Cardiac muscle cell (in vitro differentiated cells and primary cell): ENCODE data around the gene METTL1. TPM values are rescaled to one million over a fixed set of nuclear protein-coding genes. Genes with fewer than 3 reads are reported as not detected.
A peak's percentile ranks its signal among the peaks of the same experiment; 100 is the strongest.
"Not testable (repeated sequence)": the region's sequence is repeated elsewhere in the genome, so short reads cannot be mapped to it uniquely, and the experiment has no call there.

Source experiments
- DNase-seq, 2 donors: peaks; one replicate each; pipeline versions ENCODE4 v3.0.0 to v3.0.0-alpha.2; 2010 to 2017; ENCODE audit warnings: low read depth in 1 of 2, low spot score in 1 of 2
- H3K27ac ChIP-seq: fragments of 200-600 bp; sonication (generic); 2 replicates; pipeline ENCODE4 v1.5.1; 2016
- H3K27me3 ChIP-seq: fragments of 200-600 bp; sonication (generic); 2 replicates; pipeline ENCODE4 v1.6.0; 2016; ENCODE audit warnings: control low read depth
- H3K36me3 ChIP-seq: fragments of 200-600 bp; sonication (generic); 2 replicates; pipeline ENCODE4 v1.5.1; 2016; ENCODE audit warnings: control low read depth
- H3K4me1 ChIP-seq: fragments of 200-600 bp; sonication (generic); 2 replicates; pipeline ENCODE4 v1.8.1; 2017; ENCODE audit warnings: low read depth, mild to moderate bottlenecking, mixed run types
- H3K4me3 ChIP-seq: fragments of 200-600 bp; sonication (generic); 2 replicates; pipeline ENCODE4 v1.5.1; 2016; ENCODE audit warnings: mild to moderate bottlenecking
- H3K9me3 ChIP-seq: fragments of 200-600 bp; sonication (generic); 2 replicates; pipeline ENCODE4 v1.5.1; 2017; ENCODE audit warnings: low read depth, mild to moderate bottlenecking, control low read depth
- polyA plus RNA-seq: library from polyadenylated mRNA; unstranded; fragments of >200 nt; fragmentation: Nextera tagmentation; extraction: Ambion mirVana; gene quantifications from 2 replicates; pipeline ENCODE4 v1.2.1, GENCODE V29; 2016
- total RNA-seq: library from RNA; depleted of rRNA; stranded (reverse); fragments of >200 nt; gene quantifications from 2 replicates; pipeline ENCODE4 v1.2.3, GENCODE V29; 2016
- TF ChIP-seq, protein P1 (sequence below): IDR thresholded peaks from 2 replicates; pipeline ENCODE4 v1.5.1; 2012; ENCODE audit warnings: low read depth, mild to moderate bottlenecking, low read length

The METTL1 gene
- total and polyA plus RNA-seq, 2 experiments from 2014 or later = 8.1 to 21.6 TPM

DNA sequence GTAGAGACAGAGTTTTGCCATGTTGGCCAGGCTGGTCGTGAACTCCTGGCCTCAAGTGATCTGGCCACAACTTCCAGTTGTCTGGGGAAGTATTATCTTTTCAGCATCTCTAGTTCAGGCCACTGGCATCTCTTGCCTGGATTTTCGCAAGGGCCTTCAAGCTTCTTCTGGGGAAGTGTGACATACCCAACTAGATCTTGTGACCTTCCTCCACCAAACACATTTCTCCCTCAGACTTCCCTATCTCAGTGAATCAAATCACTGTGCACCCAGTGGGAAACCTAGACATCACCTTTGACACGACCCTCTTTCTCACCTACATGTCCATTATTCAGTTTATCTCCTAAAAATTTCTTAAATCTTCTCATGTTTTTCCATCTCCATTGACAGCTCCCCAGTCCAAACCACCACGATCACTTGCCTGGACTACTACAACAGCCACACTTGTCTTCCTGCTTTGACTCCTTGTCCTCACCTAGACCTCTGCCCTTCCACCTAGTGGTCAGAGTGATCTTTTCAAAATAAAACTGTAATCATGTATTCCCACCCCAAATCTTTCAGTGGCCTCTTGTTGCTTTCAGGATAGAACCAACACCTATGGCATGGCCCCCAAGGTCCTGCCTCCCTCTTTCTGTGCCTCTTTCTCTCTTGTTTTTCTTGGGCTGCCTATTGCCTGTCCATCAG is 3.8 kb upstream of the METTL1 start:
- Histone ChIP-seq H3K27me3 (no peaks in the 10 kb centered on the region), H3K9me3 (no peaks in the 10 kb centered on the region), H3K4me3 (no peak overlapping the region), H3K36me3 (no peaks in the 10 kb centered on the region), H3K27ac (no peak overlapping the region), H3K4me1 (peaks cover 4% of the 10 kb centered on the region)
- TF ChIP-seq, protein P1, sequence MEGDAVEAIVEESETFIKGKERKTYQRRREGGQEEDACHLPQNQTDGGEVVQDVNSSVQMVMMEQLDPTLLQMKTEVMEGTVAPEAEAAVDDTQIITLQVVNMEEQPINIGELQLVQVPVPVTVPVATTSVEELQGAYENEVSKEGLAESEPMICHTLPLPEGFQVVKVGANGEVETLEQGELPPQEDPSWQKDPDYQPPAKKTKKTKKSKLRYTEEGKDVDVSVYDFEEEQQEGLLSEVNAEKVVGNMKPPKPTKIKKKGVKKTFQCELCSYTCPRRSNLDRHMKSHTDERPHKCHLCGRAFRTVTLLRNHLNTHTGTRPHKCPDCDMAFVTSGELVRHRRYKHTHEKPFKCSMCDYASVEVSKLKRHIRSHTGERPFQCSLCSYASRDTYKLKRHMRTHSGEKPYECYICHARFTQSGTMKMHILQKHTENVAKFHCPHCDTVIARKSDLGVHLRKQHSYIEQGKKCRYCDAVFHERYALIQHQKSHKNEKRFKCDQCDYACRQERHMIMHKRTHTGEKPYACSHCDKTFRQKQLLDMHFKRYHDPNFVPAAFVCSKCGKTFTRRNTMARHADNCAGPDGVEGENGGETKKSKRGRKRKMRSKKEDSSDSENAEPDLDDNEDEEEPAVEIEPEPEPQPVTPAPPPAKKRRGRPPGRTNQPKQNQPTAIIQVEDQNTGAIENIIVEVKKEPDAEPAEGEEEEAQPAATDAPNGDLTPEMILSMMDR = no peak
- DNase-seq = no peak

DNA sequence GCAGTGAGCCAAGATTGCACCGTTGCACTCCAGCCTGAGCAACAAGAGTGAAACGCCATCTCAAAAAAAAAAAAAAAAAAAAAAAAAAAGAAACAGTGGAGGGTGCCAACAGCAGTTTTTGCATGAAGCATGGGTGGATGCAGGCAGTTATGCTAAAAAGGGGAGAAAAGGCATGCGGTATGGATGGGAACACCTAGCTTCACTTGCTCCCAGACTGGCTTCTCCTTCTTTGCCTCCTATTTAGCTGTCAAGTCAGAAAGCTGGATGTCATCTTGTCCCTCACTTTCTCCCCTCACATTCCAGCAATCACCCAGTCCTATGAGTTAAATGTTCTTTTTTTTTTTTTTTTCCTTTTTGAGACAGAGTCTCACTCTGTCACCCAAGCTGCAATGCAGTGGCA is 3.1 kb upstream of the METTL1 start:
- Histone ChIP-seq H3K27me3 (no peaks in the 10 kb centered on the region), H3K4me1 (peaks cover 4% of the 10 kb centered on the region), H3K27ac (no peak overlapping the region), H3K4me3 (no peak overlapping the region), H3K36me3 (no peaks in the 10 kb centered on the region), H3K9me3 (no peaks in the 10 kb centered on the region)
- TF ChIP-seq, protein P1 = no peak
- no peak for DNase-seq

DNA sequence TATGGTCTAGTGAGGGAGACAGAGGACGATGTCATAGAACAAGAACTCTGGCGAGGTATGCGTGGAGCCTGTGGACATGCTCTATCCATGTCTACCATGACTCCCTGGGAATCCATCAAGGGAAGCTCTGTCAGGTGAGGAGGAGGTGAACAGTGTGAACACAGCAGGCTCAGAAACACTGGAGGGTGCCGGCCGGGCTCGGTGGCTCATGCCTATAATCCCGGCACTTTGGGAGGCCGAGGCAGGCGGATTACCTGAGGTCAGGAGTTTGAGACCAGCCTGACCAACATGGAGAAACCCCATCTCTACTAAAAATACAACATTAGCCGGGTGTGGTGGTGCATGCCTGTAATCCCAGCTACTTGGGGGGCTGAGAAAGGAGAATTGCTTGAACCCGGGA is 2.7 kb upstream of the METTL1 start:
- not testable (repeated sequence) for DNase-seq, H3K9me3 ChIP-seq, H3K4me3 ChIP-seq, H3K27me3 ChIP-seq, H3K4me1 ChIP-seq, H3K27ac ChIP-seq, H3K36me3 ChIP-seq

DNA sequence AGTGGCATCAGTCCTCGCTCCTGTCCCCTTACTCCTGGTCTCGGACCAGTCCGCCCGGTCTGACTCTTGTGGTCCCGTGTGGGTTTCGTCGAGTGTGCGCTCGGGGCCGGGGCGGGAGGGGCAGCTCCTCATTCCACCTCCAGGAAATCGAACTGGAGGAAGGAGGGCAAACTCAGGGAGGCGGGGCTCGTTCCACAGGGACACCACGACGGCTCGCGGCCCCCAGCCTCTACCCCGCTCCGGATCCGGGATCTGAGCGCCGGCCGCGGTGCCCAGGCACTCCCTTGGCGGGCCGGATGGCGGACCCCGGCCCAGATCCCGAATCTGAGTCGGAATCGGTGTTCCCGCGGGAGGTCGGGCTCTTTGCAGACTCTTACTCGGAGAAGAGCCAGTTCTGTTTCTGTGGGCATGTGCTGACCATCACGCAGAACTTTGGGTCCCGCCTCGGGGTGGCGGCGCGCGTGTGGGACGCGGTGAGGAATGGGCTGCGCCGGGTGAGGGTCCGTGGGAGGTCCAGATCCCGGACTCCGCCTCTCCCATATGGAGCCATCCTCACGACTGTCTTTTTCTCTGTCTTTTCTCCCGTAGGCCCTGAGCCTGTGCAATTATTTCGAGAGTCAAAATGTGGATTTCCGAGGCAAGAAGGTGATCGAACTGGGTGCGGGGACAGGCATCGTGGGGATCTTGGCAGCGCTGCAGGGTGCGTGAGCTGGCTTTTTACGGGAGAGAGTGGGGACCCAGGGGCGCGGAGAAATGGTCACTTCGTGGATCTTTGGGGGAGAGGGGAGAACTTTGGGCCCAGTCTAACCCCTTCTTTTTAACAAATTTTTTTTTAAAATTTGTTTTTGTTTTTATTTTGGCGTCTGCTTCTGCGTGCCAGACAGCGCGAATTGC is 771 bp upstream of the METTL1 start, which contains the start of gene EEF1AKMT3:
Gene EEF1AKMT3 (plus strand): TSS at position 186 of the 894 bp plus-strand sequence. CDS start 111 bp downstream, at position 297.
- H3K27ac ChIP-seq = peak within 1 kb of the TSS; percentile 86
- TF ChIP-seq, protein P1 = no peak
- H3K36me3 ChIP-seq = no peaks in the 10 kb centered on the region
- H3K4me3 ChIP-seq = peak within 1 kb of the TSS; percentile 57
- DNase-seq = peak; percentile 54 to 57
- H3K9me3 ChIP-seq = no peaks in the 10 kb centered on the region
- H3K4me1 ChIP-seq = peaks cover 4% of the 10 kb centered on the region
- peaks cover 2% of the 10 kb centered on the region for H3K27me3 ChIP-seq

DNA sequence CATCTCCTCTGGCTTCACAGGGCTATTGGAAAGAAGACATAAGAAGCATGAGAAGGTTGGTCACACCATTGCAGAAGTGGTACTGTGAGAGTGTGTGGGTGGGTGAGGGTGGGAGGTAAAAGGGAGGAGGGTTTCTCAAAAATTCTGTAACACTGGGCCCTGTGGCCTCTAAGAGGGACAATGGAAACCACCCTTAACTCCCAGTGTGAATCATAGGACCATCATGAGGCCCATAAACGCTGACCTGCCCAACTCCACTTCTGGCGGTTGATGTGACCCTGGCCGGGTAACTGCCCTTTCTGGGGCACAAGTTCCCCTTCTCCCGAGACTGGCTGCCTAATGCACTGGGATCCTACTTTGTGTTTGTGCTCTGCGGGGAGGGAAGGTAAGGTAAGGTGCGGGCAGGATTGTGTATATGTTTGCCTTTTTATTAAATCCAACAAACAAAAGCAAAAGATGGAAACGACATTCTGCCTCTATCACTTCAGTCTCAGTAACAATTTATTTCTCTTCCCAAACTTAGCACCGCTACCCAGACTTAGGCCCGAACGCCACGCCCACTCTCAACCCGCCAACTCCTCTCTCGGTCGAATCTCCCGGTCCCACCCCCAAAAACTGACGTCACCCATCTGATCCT is 551 bp downstream of the METTL1 start:
- peak overlapping the region; percentile 57 for H3K4me3 ChIP-seq
- peak; percentile 88 to 94 for DNase-seq
- TF ChIP-seq, protein P1 = no peak
- H3K9me3 ChIP-seq = no peaks in the 10 kb centered on the region
- H3K27ac ChIP-seq = peak overlapping the region; percentile 86
- H3K27me3 ChIP-seq = peaks cover 15% of the 10 kb centered on the region
- H3K4me1 ChIP-seq = peaks cover 4% of the 10 kb centered on the region
- H3K36me3 ChIP-seq = no peaks in the 10 kb centered on the region
